Measurements from ENCODE around the gene FBXL14. TPM values are rescaled to one million over a fixed set of nuclear protein-coding genes. Genes with fewer than 3 reads are reported as not detected.
A peak's percentile ranks its signal among the peaks of the same experiment; 100 is the strongest.

The FBXL14 gene
- total and polyA plus RNA-seq, 2 of the 13 experiments (the other 11 are each of a cell fraction or from before 2014, with no cell fraction given): 7.0 to 7.4 TPM

GRCh38 chr12:1593174-1594005 is 991 bp downstream of the FBXL14 start (continued):
- TF ChIP-seq PRPF4 (IDR thresholded peaks at IDR 0.05; ENCODE audit: low read depth, low read length, poor library complexity, severe bottlenecking): no peak
- peak; percentile 54; the same call in 1 of the 2 replicates for TF ChIP-seq ZNF782 (CRISPR knock-in tag; IDR thresholded peaks at IDR 0.05; ENCODE audit: borderline replicate concordance)
- TF ChIP-seq ZNF207 (IDR thresholded peaks at IDR 0.05; ENCODE audit: borderline replicate concordance): no peak
- 0 out of 2 replicates have a peak, but pooled peaks have one; percentile 12 for TF ChIP-seq ATF7-NPFF (CRISPR knock-in tag; IDR thresholded peaks at IDR 0.05; ENCODE audit: low read depth)
- TF ChIP-seq, protein P1, sequence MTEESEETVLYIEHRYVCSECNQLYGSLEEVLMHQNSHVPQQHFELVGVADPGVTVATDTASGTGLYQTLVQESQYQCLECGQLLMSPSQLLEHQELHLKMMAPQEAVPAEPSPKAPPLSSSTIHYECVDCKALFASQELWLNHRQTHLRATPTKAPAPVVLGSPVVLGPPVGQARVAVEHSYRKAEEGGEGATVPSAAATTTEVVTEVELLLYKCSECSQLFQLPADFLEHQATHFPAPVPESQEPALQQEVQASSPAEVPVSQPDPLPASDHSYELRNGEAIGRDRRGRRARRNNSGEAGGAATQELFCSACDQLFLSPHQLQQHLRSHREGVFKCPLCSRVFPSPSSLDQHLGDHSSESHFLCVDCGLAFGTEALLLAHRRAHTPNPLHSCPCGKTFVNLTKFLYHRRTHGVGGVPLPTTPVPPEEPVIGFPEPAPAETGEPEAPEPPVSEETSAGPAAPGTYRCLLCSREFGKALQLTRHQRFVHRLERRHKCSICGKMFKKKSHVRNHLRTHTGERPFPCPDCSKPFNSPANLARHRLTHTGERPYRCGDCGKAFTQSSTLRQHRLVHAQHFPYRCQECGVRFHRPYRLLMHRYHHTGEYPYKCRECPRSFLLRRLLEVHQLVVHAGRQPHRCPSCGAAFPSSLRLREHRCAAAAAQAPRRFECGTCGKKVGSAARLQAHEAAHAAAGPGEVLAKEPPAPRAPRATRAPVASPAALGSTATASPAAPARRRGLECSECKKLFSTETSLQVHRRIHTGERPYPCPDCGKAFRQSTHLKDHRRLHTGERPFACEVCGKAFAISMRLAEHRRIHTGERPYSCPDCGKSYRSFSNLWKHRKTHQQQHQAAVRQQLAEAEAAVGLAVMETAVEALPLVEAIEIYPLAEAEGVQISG (CRISPR knock-in tag; IDR thresholded peaks at IDR 0.05): 0 out of 2 replicates have a peak, but pooled peaks have one; percentile 3
- no peak for TF ChIP-seq GZF1 (CRISPR knock-in tag; IDR thresholded peaks at IDR 0.05)
- no peak for TF ChIP-seq SP1 (IDR thresholded peaks at IDR 0.05)
- TF ChIP-seq SP1 (CRISPR knock-in tag; IDR thresholded peaks at IDR 0.05): no peak
- peak; percentile 64; the same call in 1 of the 2 replicates for TF ChIP-seq HDAC1 (CRISPR knock-in tag; IDR thresholded peaks at IDR 0.05)
- 0 out of 2 replicates have a peak, but pooled peaks have one; percentile 21 for TF ChIP-seq MTF2 (CRISPR knock-in tag; IDR thresholded peaks at IDR 0.05; ENCODE audit: borderline replicate concordance)
- TF ChIP-seq ZNF878 (CRISPR knock-in tag; IDR thresholded peaks at IDR 0.05): no peak
- TF ChIP-seq ZNF446 (CRISPR knock-in tag; IDR thresholded peaks at IDR 0.05): peak; percentile 56
- TF ChIP-seq PRDM10 (CRISPR knock-in tag; IDR thresholded peaks at IDR 0.05; ENCODE audit: low read depth): peak; percentile 62; the same call in 1 of the 2 replicates
- TF ChIP-seq ZHX2 (IDR thresholded peaks at IDR 0.05; ENCODE audit: low read depth): no peak
- no peak for TF ChIP-seq ZHX2 (CRISPR knock-in tag; IDR thresholded peaks at IDR 0.05; ENCODE audit: borderline replicate concordance)
- no peak for TF ChIP-seq KAT2B (IDR thresholded peaks at IDR 0.05; ENCODE audit: borderline replicate concordance, low read depth, low read length)

Data from HepG2 (cell line).